GM13977 (cell line): ENCODE data around the gene PPM1D.

ENCODE experiments used
- DNase-seq: peaks from one replicate; pipeline ENCODE4 v3.0.0; 2012; ENCODE audit warnings: low spot score
- CTCF ChIP-seq: IDR thresholded peaks from 2 replicates; pipeline ENCODE4 v1.5.1; 2012; ENCODE audit warnings: mild to moderate bottlenecking, control low read depth; ENCODE audit not compliant: insufficient read depth; ENCODE audit errors: extremely low read depth, missing control alignments
- in situ Hi-C: fragments of 300-500 bp; cut with MboI; formaldehyde crosslinking; loops from one replicate; pipeline ENCODE4 v1.12.0; 2022; ENCODE audit warnings: low sequenced_read_pairs, low pct_unique_long_range_greater_than_20kb, mixed read lengths, inconsistent platforms; ENCODE audit not compliant: unreplicated experiment

The PPM1D gene

DNA sequence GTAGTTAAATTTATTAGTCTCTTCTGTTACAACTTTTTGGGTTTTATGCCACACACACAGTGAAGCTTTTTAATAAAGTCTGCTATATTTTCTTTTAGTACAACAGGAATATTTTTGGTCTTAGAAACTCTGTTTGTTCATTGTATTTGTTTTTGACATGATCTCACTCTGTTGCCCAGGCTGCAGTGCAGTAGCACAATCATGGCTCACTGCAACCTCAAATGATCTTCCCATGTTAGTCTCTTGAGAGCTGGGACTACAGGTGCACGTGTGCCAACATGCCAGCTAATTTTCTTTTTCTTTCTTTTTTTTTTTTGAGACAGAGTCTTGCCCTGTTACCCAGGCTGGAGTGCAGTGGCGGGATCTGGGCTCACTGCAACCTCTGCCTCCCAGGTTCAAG is 27.1 kb downstream of the PPM1D start:
- no peak for TF ChIP-seq CTCF
- in situ Hi-C loops, result loop anchor here (25.0 kb wide), 1 partner anchor 490 kb away; the partner anchor contains the start of gene CA4
- DNase-seq, result no peak

DNA sequence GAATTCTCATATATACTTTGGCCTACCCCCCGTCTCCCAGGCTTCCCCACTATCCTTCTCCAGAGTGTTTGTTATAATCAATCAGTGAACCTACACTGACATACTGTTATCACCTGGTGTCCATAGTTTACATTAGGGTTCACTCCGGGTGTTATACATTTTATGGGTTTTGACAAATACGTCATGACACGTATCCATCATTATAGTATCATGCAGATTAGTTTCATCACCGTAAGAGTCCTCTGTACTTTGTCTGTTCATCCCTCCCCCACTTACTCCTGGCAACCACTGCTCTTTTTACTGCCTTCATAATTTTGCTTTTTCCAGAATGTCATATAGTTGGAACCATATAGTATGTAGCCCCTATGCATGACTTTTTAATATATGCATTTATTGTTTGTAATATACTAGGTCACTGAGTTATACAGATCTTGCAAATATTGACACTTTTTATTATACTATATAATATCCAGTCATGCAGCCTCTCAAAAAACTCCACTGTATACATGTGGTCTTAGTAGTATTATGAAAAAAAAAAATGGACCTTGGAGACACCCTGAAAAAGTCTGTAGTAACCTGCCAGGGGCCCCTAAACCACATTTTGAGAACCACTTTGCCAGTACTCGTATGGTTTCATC is 28.4 kb downstream of the PPM1D start:
- DNase-seq, result no peak
- no peak for TF ChIP-seq CTCF
- in situ Hi-C loops, result loop anchor here (25.0 kb wide), 1 partner anchor 491 kb away; the partner anchor contains the start of gene CA4

- in situ Hi-C loops, result loop anchor here (25.0 kb wide), 1 partner anchor 492 kb away; the partner anchor contains the start of gene CA4
- TF ChIP-seq CTCF, result no peak
These were observed 29.1 kb downstream of the PPM1D start for GRCh38 chr17:60629120-60629519.

DNA sequence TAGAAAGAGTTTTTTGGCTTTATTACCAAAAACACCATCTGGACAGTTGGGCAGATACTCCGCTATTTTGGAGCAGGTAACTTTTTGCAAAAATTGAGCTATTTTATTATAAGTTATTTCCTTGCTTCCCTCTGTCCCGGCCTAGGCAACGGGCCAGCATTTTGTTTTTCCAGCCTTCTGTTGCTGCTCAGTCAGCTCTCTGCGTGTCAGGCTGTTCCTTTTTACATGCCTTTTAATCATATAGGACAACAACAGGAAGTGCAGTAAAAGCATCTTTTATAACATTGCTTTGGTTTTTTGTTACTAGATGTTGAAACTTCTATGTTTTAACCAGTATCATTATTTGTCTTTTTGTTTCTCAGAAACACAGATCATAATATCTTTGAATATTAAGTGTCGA is 30.4 kb downstream of the PPM1D start:
- no peak for TF ChIP-seq CTCF
- in situ Hi-C loops, result loop anchor here (25.0 kb wide), 1 partner anchor 493 kb away; the partner anchor contains the start of gene CA4
- DNase-seq, result no peak

More at GRCh38 chr17:60629120-60629519, 29.1 kb downstream of the PPM1D start:
- DNase-seq, result no peak

- no peak for DNase-seq
- no peak for TF ChIP-seq CTCF
- in situ Hi-C loops, result loop anchor here (25.0 kb wide), 1 partner anchor 494 kb away; the partner anchor contains the start of gene CA4
These were observed 31.1 kb downstream of the PPM1D start for GRCh38 chr17:60631119-60631518.

- DNase-seq, result no peak
- no peak for TF ChIP-seq CTCF
- in situ Hi-C loops, result loop anchor here (25.0 kb wide), 1 partner anchor 500 kb away; the partner anchor contains the start of gene CA4
These were observed 37.7 kb downstream of the PPM1D start for GRCh38 chr17:60637683-60638082.
